ENCODE results near the gene ATP10B.

DNA sequence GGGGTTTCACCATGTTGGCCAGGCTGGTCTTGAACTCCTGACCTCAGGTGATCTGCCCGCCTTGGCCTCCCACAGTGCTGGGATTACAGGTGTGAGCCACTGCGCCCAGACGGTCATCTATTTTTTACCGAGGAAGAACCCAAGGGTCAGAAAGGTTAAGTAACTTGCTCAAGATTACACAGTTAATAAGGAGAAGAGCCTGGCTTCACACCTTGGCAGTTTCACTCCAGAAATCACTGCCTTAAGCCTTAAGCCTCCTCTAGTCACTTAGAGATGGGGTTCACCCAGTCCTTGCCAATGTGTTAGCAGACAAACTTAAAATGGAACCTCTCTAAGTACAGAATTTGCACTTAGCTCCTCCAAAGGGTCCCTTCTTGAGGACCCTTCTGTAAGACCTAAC lies 314.1 kb downstream of the ATP10B start:
- TF ChIP-seq ATF4 (CRISPR knock-in tag; IDR thresholded peaks at IDR 0.05) (no peak), ZNF17 (CRISPR knock-in tag; IDR thresholded peaks at IDR 0.05) (no peak), SMARCC2 (IDR thresholded peaks at IDR 0.05) (no peak)
